GM12878 (cell line): ENCODE results near the gene SLC13A2. TPM values are rescaled to one million over a fixed set of nuclear protein-coding genes. Genes with fewer than 3 reads are reported as not detected.

Experiments used
- ATAC-seq: fragments of 200-7000 bp; cut with Tn5 transposase; 3 replicates; pipeline ENCODE4 v1.9.1; 2020; ENCODE audit warnings: mild to moderate bottlenecking, moderate library complexity
- BruUV-seq: library from RNA; stranded (reverse); fragments of 400-500 nt; replicated peaks from 2 replicates; lab custom pipeline; 2021; lab: Mats Ljungman, UMichigan
- CTCF ChIA-PET: fragments of 300-600 bp; sonication (Branson Sonifier 250); formaldehyde crosslinking; extraction: SDS; loops from one replicate; lab custom pipeline; 2021; ENCODE audit warnings: inconsistent platforms; lab: Yijun Ruan, JAX
- POLR2A ChIA-PET: fragments of 350-600 bp; formaldehyde crosslinking; extraction: SDS; loops from one replicate; lab custom pipeline; 2021; ENCODE audit warnings: inconsistent platforms; lab: Charles Lee
- RAD21 ChIA-PET: fragments of 300-600 bp; sonication (Branson Sonifier 250); formaldehyde crosslinking; loops from one replicate; lab custom pipeline; 2023; ENCODE audit warnings: antibody characterized with exemption; ENCODE audit not compliant: unreplicated experiment; lab: Charles Lee
- SMC1A ChIA-PET: fragments of 300-600 bp; sonication (Branson Sonifier 250); formaldehyde crosslinking; loops from one replicate; lab custom pipeline; 2023; ENCODE audit not compliant: unreplicated experiment, uncharacterized antibody; lab: Charles Lee
- DNase-seq: peaks from one replicate; pipeline ENCODE4 v3.0.0-alpha.2; 2011; ENCODE audit warnings: low read depth, low spot score
- FAIRE-seq: peaks from 3 replicates; lab custom pipeline; 2011; peaks lifted over from hg19 to GRCh38; lab: Jason Lieb, UNC
- H2AFZ ChIP-seq: 2 replicates; pipeline ENCODE4 v1.6.0; 2011; ENCODE audit warnings: low read depth, low read length, control low read depth; ENCODE audit not compliant: control insufficient read depth
- H3K27ac ChIP-seq: 2 replicates; pipeline ENCODE4 v1.5.1; 2011; ENCODE audit warnings: control low read depth; ENCODE audit not compliant: control insufficient read depth, insufficient read depth
- H3K27me3 ChIP-seq, 2 experiments: replicated peaks in 1 of 2; 2 replicates each; pipeline versions ENCODE4 v1.6.0 to v1.6.1; 2011; ENCODE audit warnings: low read length in 1 of 2; ENCODE audit not compliant: control insufficient read depth in 2 of 2, insufficient read depth in 2 of 2
- H3K36me3 ChIP-seq, 2 experiments: 2 replicates each; pipeline ENCODE4 v1.5.1; 2011; ENCODE audit warnings: low read length in 1 of 2; ENCODE audit not compliant: control insufficient read depth in 2 of 2, insufficient read depth in 2 of 2
- H3K4me1 ChIP-seq: 2 replicates; pipeline ENCODE4 v1.6.1; 2011; ENCODE audit warnings: mild to moderate bottlenecking, low read length, moderate library complexity, mixed read lengths; ENCODE audit not compliant: control insufficient read depth, insufficient read depth
- H3K4me2 ChIP-seq: 2 replicates; pipeline ENCODE4 v1.6.0; 2011; ENCODE audit warnings: control low read depth; ENCODE audit not compliant: control insufficient read depth, insufficient read depth
- H3K4me3 ChIP-seq: fragments of 200-600 bp; sonication (generic); 2 replicates; pipeline ENCODE4 v1.5.1; 2016
- H3K79me2 ChIP-seq: 2 replicates; pipeline ENCODE4 v1.6.0; 2011; ENCODE audit warnings: low read length; ENCODE audit not compliant: control insufficient read depth, insufficient read depth
- H3K9ac ChIP-seq: 2 replicates; pipeline ENCODE4 v1.8.0; 2011; ENCODE audit warnings: low read length, control low read depth, mixed read lengths; ENCODE audit not compliant: control insufficient read depth, insufficient read depth
- H3K9me3 ChIP-seq: replicated peaks from 3 replicates; pipeline ENCODE4 v1.5.1; 2011; ENCODE audit warnings: mild to moderate bottlenecking, low read length; ENCODE audit not compliant: control insufficient read depth, insufficient read depth
- H4K20me1 ChIP-seq: 2 replicates; pipeline ENCODE4 v1.6.0; 2011; ENCODE audit not compliant: control insufficient read depth, insufficient read depth
- ASH2L ChIP-seq: fragments of 300-600, 200-600 bp; sonication (generic); IDR thresholded peaks from 2 replicates; pipeline ENCODE4 v1.6.1; 2017; ENCODE audit warnings: low read depth, mild to moderate bottlenecking, borderline replicate concordance
- ATF7 ChIP-seq: fragments of 450-650 bp; IDR thresholded peaks from 2 replicates; pipeline ENCODE4 v1.6.1; 2016; ENCODE audit warnings: low read depth, mild to moderate bottlenecking
- BCL11A ChIP-seq: IDR thresholded peaks from 2 replicates; pipeline ENCODE4 v1.6.1; 2011; ENCODE audit warnings: low read depth, low read length
- BMI1 ChIP-seq: fragments of 450-650 bp; IDR thresholded peaks from 2 replicates; pipeline ENCODE4 v1.6.1; 2016; ENCODE audit warnings: mild to moderate bottlenecking, moderate library complexity, borderline replicate concordance
- CEBPB ChIP-seq, 2 experiments: fragments of 150-350 bp in 1 of 2; IDR thresholded peaks; 2 replicates each; pipeline ENCODE4 v1.6.1; 2012 to 2014; ENCODE audit warnings: low read depth in 2 of 2, low read length in 2 of 2, borderline replicate concordance in 1 of 2, inconsistent platforms in 1 of 2
- CHD1 ChIP-seq: IDR thresholded peaks from 2 replicates; pipeline ENCODE4 v1.6.1; 2012; ENCODE audit warnings: low read depth, low read length, improper control_type of control experiment
- IRF4 ChIP-seq: IDR thresholded peaks from 2 replicates; pipeline ENCODE4 v1.6.1; 2011; ENCODE audit warnings: low read depth, low read length
- JUNB ChIP-seq: IDR thresholded peaks from 2 replicates; pipeline ENCODE4 v1.6.1; 2016; ENCODE audit warnings: antibody characterized with exemption, mild to moderate bottlenecking
- KLF5 ChIP-seq: fragments of 450-650 bp; IDR thresholded peaks from 2 replicates; pipeline ENCODE4 v1.6.1; 2014; ENCODE audit warnings: mild to moderate bottlenecking; ENCODE audit not compliant: partially characterized antibody
- MTA2 ChIP-seq: fragments of 450-650 bp; IDR thresholded peaks from 2 replicates; pipeline ENCODE4 v1.6.1; 2016; ENCODE audit warnings: low read depth, mild to moderate bottlenecking, moderate library complexity
- NFYB ChIP-seq: IDR thresholded peaks from 2 replicates; pipeline ENCODE4 v1.6.1; 2011; ENCODE audit warnings: low read depth, mild to moderate bottlenecking, low read length, improper control_type of control experiment, moderate library complexity; ENCODE audit not compliant: insufficient read depth
- POU2F2 ChIP-seq: IDR thresholded peaks from 3 replicates; pipeline ENCODE4 v1.6.1; 2011; ENCODE audit warnings: low read depth, mild to moderate bottlenecking, low read length, borderline replicate concordance
- RELA ChIP-seq: fragments of 450-650 bp; IDR thresholded peaks from 2 replicates; pipeline ENCODE4 v1.8.0; 2014; ENCODE audit warnings: borderline replicate concordance; ENCODE audit not compliant: partially characterized antibody
- RUNX3 ChIP-seq: IDR thresholded peaks from 2 replicates; pipeline ENCODE4 v1.6.1; 2012; ENCODE audit warnings: low read length, inconsistent platforms
- SMAD1 ChIP-seq: fragments of 450-650 bp; IDR thresholded peaks from 2 replicates; pipeline ENCODE4 v1.6.1; 2018; ENCODE audit warnings: mild to moderate bottlenecking, low read depth; ENCODE audit not compliant: partially characterized antibody
- SMC3 ChIP-seq: IDR thresholded peaks from 2 replicates; pipeline ENCODE4 v1.6.1; 2011; ENCODE audit warnings: low read length, improper control_type of control experiment, borderline replicate concordance
- YBX1 ChIP-seq: fragments of 450-650 bp; IDR thresholded peaks from 2 replicates; pipeline ENCODE4 v1.6.1; 2016; ENCODE audit warnings: antibody characterized with exemption
- ZZZ3 ChIP-seq: IDR thresholded peaks from 2 replicates; pipeline ENCODE4 v1.6.1; 2011; ENCODE audit warnings: low read depth; ENCODE audit not compliant: control insufficient read depth, insufficient read length
- in situ Hi-C: fragments of 300-500 bp; cut with MboI; formaldehyde crosslinking; loops from 9 replicates; pipeline ENCODE4 v1.14.3; 2018; ENCODE audit warnings: mixed read lengths
- intact Hi-C: fragments of 100-400 bp; cut with micrococcal nuclease; formaldehyde crosslinking; loops from one replicate; pipeline ENCODE4 v1.14.2; 2022; ENCODE audit not compliant: unreplicated experiment
- polyA plus RNA-seq, 11 experiments: library from polyadenylated mRNA; depleted of rRNA in 4 of 11; unstranded in 6 of 11; stranded (reverse) in 5 of 11; fragments of >200 nt; fragmentation: Nextera tagmentation in 4 of 11; fragmentation: Illumina TruSeq in 1 of 11; extraction: Ambion mirVana in 4 of 11; extraction: Trizol in 1 of 11; gene quantifications; 1 replicate in 1 of 11; 2 replicates in 10 of 11; pipeline versions ENCODE4 v1.2.1 to v1.2.3, GENCODE V29; 2011 to 2016; ENCODE audit warnings: inconsistent platforms in 2 of 11, missing spikeins in 2 of 11, low read depth in 1 of 11
- total RNA-seq, 4 experiments: library from RNA; depleted of rRNA in 3 of 4; stranded (reverse); fragments of >200 nt in 3 of 4; fragmentation: Illumina TruSeq in 1 of 4; extraction: Trizol in 1 of 4; gene quantifications; 2 replicates each; pipeline versions ENCODE4 v1.2.1 to v1.2.3, GENCODE V29; 2013 to 2021
- TF ChIP-seq, protein P1 (sequence below): fragments of 450-650 bp; IDR thresholded peaks from 2 replicates; pipeline ENCODE4 v1.6.1; 2017; ENCODE audit warnings: mild to moderate bottlenecking, low read depth, inconsistent platforms; ENCODE audit not compliant: poor library complexity, severe bottlenecking
- TF ChIP-seq, protein P2 (sequence below): fragments of 450-650 bp; IDR thresholded peaks from 2 replicates; pipeline ENCODE4 v1.6.1; 2017; ENCODE audit warnings: borderline replicate concordance
- TF ChIP-seq, protein P3 (sequence below): fragments of 450-650 bp; IDR thresholded peaks from 2 replicates; pipeline ENCODE4 v1.6.1; 2017; ENCODE audit warnings: low read depth, mild to moderate bottlenecking, moderate library complexity

Gene SLC13A2
- total and polyA plus RNA-seq, 10 of the 15 experiments (the other 5 are each of a cell fraction or from before 2014, with no cell fraction given) = 0.03 to 0.13 (median 0.05) TPM; not detected in 6

GRCh38 chr17:28468781-28469180 is 4.7 kb upstream of the SLC13A2 start:
- in situ Hi-C loops (no loop called here), intact Hi-C loops (no loop called here)
- H3K4me2 ChIP-seq = peak overlapping the region; percentile 75
- ChIA-PET RAD21 (interaction anchor here (0.9 kb wide), 1 partner anchor 16 kb away, joined by 5 read pairs; no protein-coding TSS in a partner anchor), POLR2A (interaction anchor here (1.1 kb wide), 1 partner anchor 35 kb away, joined by 3 read pairs; no protein-coding TSS in a partner anchor), SMC1A (interaction anchor here (0.7 to 1.5 kb wide), 6 partner anchors 16 to 82 kb away, joined by 3 to 7 read pairs (median 4); no protein-coding TSS in a partner anchor), CTCF (interaction anchor here (1.1 kb wide), 1 partner anchor 52 kb away, joined by 4 read pairs; no protein-coding TSS in a partner anchor)
- no peak overlapping the region for H3K4me3 ChIP-seq
- H4K20me1 ChIP-seq = 0 out of 2 replicates have a peak, but pooled peaks cover 3% of the 10 kb centered on the region
- no peaks in the 10 kb centered on the region for H3K79me2 ChIP-seq
- FAIRE-seq = peak; percentile 84
- H3K27ac ChIP-seq = peak overlapping the region; percentile 58
- H3K36me3 ChIP-seq = no peaks in the 10 kb centered on the region
- no TSS peak for BruUV-seq
- no peaks in the 10 kb centered on the region for H3K9me3 ChIP-seq
- DNase-seq = peak; percentile 61
- H3K27me3 ChIP-seq = no peaks in the 10 kb centered on the region
- peak overlapping the region; percentile 37; the same call in 1 of the 2 replicates for H3K9ac ChIP-seq
- H3K4me1 ChIP-seq = peaks cover 46% of the 10 kb centered on the region
- peak; percentile 97 for ATAC-seq
- H2AFZ ChIP-seq = no peak overlapping the region
- TF ChIP-seq YBX1 (no peak), CHD1 (no peak), JUNB (peak; percentile 68), KLF5 (no peak), POU2F2 (no peak), BMI1 (no peak), MTA2 (peak; percentile 61; the same call in 1 of the 2 replicates), SMAD1 (no peak), IRF4 (peak; percentile 50; the same call in 1 of the 2 replicates), RUNX3 (peak; percentile 22; the same call in 1 of the 2 replicates), ATF7 (0 out of 2 replicates have a peak, but pooled peaks have one; percentile 36), ASH2L (no peak), BCL11A (0 out of 2 replicates have a peak, but pooled peaks have one; percentile 18), ZZZ3 (no peak), SMC3 (no peak), RELA (no peak), CEBPB (IDR thresholded peaks at IDR 0.05; ENCODE audit: borderline replicate concordance in 1 of 2, low read depth in 2 of 2, low read length in 2 of 2) (0 out of 4 replicates have a peak, but pooled peaks of 1 of the 2 experiments have one; percentile 40), NFYB (no peak)
- TF ChIP-seq, protein P1, sequence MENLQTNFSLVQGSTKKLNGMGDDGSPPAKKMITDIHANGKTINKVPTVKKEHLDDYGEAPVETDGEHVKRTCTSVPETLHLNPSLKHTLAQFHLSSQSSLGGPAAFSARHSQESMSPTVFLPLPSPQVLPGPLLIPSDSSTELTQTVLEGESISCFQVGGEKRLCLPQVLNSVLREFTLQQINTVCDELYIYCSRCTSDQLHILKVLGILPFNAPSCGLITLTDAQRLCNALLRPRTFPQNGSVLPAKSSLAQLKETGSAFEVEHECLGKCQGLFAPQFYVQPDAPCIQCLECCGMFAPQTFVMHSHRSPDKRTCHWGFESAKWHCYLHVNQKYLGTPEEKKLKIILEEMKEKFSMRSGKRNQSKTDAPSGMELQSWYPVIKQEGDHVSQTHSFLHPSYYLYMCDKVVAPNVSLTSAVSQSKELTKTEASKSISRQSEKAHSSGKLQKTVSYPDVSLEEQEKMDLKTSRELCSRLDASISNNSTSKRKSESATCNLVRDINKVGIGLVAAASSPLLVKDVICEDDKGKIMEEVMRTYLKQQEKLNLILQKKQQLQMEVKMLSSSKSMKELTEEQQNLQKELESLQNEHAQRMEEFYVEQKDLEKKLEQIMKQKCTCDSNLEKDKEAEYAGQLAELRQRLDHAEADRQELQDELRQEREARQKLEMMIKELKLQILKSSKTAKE = peak; percentile 38
- TF ChIP-seq, protein P2, sequence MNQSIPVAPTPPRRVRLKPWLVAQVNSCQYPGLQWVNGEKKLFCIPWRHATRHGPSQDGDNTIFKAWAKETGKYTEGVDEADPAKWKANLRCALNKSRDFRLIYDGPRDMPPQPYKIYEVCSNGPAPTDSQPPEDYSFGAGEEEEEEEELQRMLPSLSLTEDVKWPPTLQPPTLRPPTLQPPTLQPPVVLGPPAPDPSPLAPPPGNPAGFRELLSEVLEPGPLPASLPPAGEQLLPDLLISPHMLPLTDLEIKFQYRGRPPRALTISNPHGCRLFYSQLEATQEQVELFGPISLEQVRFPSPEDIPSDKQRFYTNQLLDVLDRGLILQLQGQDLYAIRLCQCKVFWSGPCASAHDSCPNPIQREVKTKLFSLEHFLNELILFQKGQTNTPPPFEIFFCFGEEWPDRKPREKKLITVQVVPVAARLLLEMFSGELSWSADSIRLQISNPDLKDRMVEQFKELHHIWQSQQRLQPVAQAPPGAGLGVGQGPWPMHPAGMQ = no peak
- TF ChIP-seq, protein P3, sequence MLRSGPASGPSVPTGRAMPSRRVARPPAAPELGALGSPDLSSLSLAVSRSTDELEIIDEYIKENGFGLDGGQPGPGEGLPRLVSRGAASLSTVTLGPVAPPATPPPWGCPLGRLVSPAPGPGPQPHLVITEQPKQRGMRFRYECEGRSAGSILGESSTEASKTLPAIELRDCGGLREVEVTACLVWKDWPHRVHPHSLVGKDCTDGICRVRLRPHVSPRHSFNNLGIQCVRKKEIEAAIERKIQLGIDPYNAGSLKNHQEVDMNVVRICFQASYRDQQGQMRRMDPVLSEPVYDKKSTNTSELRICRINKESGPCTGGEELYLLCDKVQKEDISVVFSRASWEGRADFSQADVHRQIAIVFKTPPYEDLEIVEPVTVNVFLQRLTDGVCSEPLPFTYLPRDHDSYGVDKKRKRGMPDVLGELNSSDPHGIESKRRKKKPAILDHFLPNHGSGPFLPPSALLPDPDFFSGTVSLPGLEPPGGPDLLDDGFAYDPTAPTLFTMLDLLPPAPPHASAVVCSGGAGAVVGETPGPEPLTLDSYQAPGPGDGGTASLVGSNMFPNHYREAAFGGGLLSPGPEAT = no peak
